ENCODE data around the gene DUS1L.

DUS1L gene

GRCh38 chr17:82012640-82013295, 52.8 kb downstream of the DUS1L start:
- no peak for DNase-seq (ENCODE audit: low read depth in 2 of 2)

- DNase-seq (ENCODE audit: low read depth in 2 of 2) = no peak
These were observed 53.4 kb downstream of the DUS1L start for GRCh38 chr17:82012261-82012639.

DNA sequence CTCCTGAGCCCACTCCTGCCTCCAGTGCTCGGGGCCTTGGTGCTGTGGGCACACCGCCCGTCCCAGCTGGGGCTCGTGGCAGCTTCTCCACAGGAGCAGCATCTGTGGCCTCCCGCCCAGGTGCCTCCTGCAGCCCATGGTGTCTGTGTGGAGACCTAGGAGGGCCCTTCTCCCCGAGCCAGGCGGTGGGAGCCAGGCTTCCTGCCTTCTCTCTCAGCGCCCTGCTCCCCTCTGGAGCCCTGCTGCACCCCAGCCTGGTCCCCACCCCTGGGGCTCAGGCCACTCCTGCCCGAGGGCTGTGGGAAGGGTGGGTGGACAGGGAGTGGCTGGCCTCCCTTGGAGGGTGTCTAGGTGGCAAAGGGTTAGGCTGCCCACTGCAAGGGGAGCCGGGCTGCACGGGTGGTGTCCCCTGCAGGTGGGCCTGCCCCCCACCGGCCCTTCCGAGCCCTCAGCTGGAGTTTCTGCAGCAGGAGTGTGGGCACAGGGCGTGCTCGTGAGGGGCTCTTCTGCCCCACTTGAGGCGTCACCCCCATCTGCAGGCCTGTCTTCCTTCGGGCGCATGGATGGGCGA, 53.9 kb downstream of the DUS1L start:
- no peak for DNase-seq (ENCODE audit: low read depth in 2 of 2)

DNA sequence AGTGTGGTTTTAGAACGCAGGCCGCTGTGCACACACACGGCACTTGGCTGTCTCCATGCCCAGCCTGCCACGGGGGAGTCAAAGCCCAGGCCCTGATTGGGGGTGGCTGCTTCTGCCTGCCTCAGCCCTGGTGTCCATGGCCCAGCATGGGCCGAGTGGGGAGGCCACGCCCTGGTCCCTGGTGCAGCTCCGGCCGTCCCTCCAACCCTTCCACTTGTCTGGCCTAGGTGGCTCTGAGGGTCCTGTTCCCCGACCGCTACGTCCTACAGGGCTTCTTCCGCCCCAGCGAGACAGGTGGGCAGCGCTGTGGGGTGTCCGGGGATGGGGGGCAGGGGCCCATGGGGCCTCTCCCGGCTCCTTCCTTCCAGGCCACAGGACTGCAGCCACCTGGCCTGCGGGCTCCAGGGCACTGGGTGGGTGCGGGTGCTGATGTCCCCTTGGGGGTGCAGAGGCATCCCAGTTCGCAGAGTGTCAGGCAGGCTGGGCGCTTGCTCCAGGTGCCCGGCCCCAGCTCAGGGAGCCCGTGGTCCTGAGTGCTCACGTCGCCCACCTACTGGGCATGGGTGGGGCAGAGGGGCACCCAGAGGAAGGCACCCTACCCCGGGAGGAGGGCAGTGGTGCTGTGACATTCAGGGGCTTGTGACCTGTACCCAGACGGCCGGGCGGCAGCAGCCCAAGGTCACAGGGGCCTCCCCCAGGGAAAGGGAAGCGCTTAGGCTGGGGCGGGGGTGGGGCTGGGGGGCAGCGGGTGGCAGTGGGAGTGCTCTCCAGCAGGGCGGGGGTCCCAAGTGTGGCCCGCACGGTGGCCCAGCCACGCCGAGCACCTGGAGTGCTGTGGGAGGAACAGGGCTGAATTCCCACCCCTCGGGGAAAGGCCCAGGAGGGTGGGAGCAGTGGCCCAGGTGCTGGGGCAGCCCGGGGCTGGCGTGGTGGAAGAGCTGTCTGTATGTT, 54.8 kb downstream of the DUS1L start:
- no peak for DNase-seq (ENCODE audit: low read depth in 2 of 2)

- DNase-seq (ENCODE audit: low read depth in 2 of 2) = no peak
These were observed 56.2 kb downstream of the DUS1L start for GRCh38 chr17:82009413-82009812.

DNA sequence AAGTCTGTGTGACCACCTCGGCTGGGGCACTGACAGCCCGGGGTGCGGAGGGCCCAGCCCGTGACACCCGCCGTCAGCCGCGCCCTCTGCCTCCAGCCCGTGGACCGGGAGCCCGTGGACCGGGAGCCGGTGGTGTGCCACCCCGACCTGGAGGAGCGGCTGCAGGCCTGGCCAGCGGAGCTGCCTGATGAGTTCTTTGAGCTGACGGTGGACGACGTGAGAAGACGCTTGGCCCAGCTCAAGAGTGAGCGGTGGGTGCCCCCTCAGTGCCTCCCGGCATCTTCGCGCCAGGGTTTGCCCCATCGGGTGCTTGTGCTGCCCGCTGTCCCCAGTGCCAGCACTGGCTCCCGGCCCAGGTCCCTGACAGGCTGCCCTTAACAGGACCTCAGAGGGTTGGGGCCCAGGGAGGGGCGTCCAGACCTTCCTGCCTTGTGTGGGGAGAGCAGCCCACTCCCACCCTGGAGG, 56.6 kb downstream of the DUS1L start:
- no peak for DNase-seq (ENCODE audit: low read depth in 2 of 2)

DNA sequence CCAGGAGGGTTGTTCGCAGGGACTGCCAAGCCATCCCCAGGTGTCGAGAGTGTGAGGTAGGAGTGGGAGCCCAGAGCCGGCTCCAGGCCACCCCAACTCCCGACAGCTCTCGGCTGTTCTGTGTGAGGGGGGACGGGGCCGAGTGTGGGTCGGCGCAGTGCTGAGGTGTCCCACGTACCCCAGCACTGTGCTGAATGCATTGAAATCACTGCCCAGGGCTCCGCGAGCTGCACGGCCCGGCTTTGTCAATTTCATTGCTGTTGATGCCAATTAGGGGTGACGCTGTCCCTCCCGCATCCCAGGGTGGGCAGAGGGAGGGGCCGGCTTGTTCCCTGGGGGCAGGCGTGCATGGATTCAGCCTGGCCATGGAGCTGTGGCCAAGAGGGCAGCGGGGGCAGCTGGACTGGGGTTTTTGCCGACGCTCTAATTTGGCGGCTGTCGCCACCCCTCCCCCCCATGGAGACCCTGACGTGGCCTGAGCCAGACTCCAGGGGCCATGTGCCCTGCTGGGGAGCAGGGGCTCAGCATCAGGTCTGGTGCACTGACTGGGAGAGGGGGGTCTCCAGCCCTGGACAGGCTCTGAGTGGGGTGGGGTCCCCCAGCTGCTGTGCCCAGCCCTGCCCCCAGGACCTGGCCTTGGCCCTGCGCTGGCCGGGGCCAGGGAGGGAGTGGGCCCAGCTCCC, 57.2 kb downstream of the DUS1L start:
- DNase-seq (ENCODE audit: low read depth in 2 of 2) = no peak

Data from stimulated activated CD8-positive, alpha-beta memory T cell treated with anti-CD3 and anti-CD28 coated beads, Interleukin-15, amount 100 ng/mL, for 4 hours (primary cell).